Mucosa of stomach (tissue), 1 donor: ENCODE measurements around the gene SLC25A42.
A peak's percentile ranks its signal among the peaks of the same experiment; 100 is the strongest.

ENCODE experiments used
- H3K27me3 ChIP-seq: one replicate; pipeline ENCODE4 v1.7.0; 2013; ENCODE audit warnings: mild to moderate bottlenecking, low read length; ENCODE audit not compliant: control insufficient read depth, insufficient read depth
- H3K36me3 ChIP-seq: one replicate; pipeline ENCODE4 v1.7.0; 2013; ENCODE audit warnings: low read length; ENCODE audit not compliant: control insufficient read depth, insufficient read depth
- H3K4me1 ChIP-seq: one replicate; pipeline ENCODE4 v1.7.0; 2013; ENCODE audit warnings: mild to moderate bottlenecking, low read length; ENCODE audit not compliant: control insufficient read depth, insufficient read depth
- H3K4me3 ChIP-seq: one replicate; pipeline ENCODE4 v1.7.0; 2013; ENCODE audit warnings: low read length
- H3K9ac ChIP-seq: one replicate; pipeline ENCODE4 v1.7.0; 2013; ENCODE audit warnings: mild to moderate bottlenecking, low read length, moderate library complexity
- H3K9me3 ChIP-seq: one replicate; pipeline ENCODE4 v1.7.0; 2013; ENCODE audit warnings: mild to moderate bottlenecking, low read length, moderate library complexity; ENCODE audit not compliant: control insufficient read depth
- donor health status: Pancreatic carcinoma.

The SLC25A42 gene

GRCh38 chr19:19053508-19054314 is 10.1 kb upstream of the SLC25A42 start:
- no peaks in the 10 kb centered on the region for H3K9me3 ChIP-seq
- no peaks in the 10 kb centered on the region for H3K27me3 ChIP-seq
- no peaks in the 10 kb centered on the region for H3K4me1 ChIP-seq
- peaks cover 25% of the 10 kb centered on the region for H3K36me3 ChIP-seq
- H3K9ac ChIP-seq: no peak overlapping the region
- no peak overlapping the region for H3K4me3 ChIP-seq

GRCh38 chr19:19054315-19054938 is 9.4 kb upstream of the SLC25A42 start:
- no peak overlapping the region for H3K9ac ChIP-seq
- no peaks in the 10 kb centered on the region for H3K4me1 ChIP-seq
- H3K4me3 ChIP-seq: no peak overlapping the region
- no peaks in the 10 kb centered on the region for H3K27me3 ChIP-seq
- H3K9me3 ChIP-seq: no peaks in the 10 kb centered on the region
- peaks cover 25% of the 10 kb centered on the region for H3K36me3 ChIP-seq

- Histone ChIP-seq H3K27me3 (no peaks in the 10 kb centered on the region), H3K4me3 (no peak overlapping the region), H3K4me1 (no peaks in the 10 kb centered on the region), H3K36me3 (peaks cover 25% of the 10 kb centered on the region), H3K9ac (no peak overlapping the region), H3K9me3 (no peaks in the 10 kb centered on the region)
Observed at GRCh38 chr19:19054939-19055440, 8.8 kb upstream of the SLC25A42 start.

- Histone ChIP-seq H3K9ac (no peak overlapping the region), H3K4me1 (no peaks in the 10 kb centered on the region), H3K9me3 (no peaks in the 10 kb centered on the region), H3K36me3 (peaks cover 25% of the 10 kb centered on the region), H3K27me3 (no peaks in the 10 kb centered on the region), H3K4me3 (no peak overlapping the region)
Observed at GRCh38 chr19:19055701-19056100, 8.1 kb upstream of the SLC25A42 start.

DNA sequence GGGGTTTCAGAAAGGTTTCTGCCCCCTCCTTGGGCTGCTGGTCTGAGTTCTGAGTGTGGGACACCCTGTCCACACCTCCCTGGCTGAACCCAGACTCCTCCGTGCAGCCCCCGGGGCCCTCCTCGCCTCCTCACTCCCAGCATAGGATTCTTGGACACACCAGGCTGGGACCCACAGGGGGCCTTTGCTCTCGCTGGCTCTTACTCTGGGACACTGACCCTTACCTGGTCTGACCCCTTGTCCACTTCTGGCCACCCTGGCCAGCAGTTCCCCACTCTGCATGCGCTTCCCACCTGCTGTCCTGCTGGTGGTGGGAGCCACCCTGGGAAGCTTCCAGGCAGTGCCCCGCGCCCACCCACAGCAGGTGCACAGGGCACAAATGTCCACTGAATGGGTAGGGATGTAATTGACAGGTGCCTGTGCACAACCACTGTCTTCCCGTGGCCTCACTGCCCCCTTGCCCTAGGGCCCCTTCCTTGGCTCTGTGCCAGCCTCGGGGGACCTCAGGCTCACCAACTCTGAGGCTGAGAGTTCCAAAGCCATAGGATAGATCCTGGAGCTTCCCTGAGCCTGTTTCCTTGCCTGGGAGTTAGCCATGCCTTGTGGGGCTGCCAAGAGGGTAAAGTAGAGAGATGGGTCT is 7.0 kb upstream of the SLC25A42 start:
- H3K4me1 ChIP-seq: peaks cover 5% of the 10 kb centered on the region
- H3K36me3 ChIP-seq: peaks cover 22% of the 10 kb centered on the region

GRCh38 chr19:19057317-19057716 is 6.5 kb upstream of the SLC25A42 start:
- Histone ChIP-seq H3K27me3 (no peaks in the 10 kb centered on the region), H3K4me3 (no peak overlapping the region), H3K4me1 (peaks cover 9% of the 10 kb centered on the region), H3K9ac (no peak overlapping the region), H3K9me3 (no peaks in the 10 kb centered on the region), H3K36me3 (peaks cover 18% of the 10 kb centered on the region)

More for the DNA sequence above, 7.0 kb upstream of the SLC25A42 start:
- Histone ChIP-seq H3K4me3 (no peak overlapping the region), H3K9me3 (no peaks in the 10 kb centered on the region), H3K9ac (no peak overlapping the region), H3K27me3 (no peaks in the 10 kb centered on the region)

- no peak overlapping the region for H3K4me3 ChIP-seq
- H3K9ac ChIP-seq: no peak overlapping the region
- peaks cover 9% of the 10 kb centered on the region for H3K4me1 ChIP-seq
- peaks cover 18% of the 10 kb centered on the region for H3K36me3 ChIP-seq
- no peaks in the 10 kb centered on the region for H3K27me3 ChIP-seq
- no peaks in the 10 kb centered on the region for H3K9me3 ChIP-seq
Observed at GRCh38 chr19:19057720-19058119, 6.1 kb upstream of the SLC25A42 start.

GRCh38 chr19:19059018-19059836 is 4.6 kb upstream of the SLC25A42 start:
- H3K36me3 ChIP-seq: peaks cover 18% of the 10 kb centered on the region
- no peaks in the 10 kb centered on the region for H3K9me3 ChIP-seq
- H3K4me1 ChIP-seq: peaks cover 15% of the 10 kb centered on the region
- no peak overlapping the region for H3K4me3 ChIP-seq
- H3K9ac ChIP-seq: no peak overlapping the region
- H3K27me3 ChIP-seq: no peaks in the 10 kb centered on the region

- Histone ChIP-seq H3K9me3 (no peaks in the 10 kb centered on the region), H3K4me3 (no peak overlapping the region), H3K4me1 (peaks cover 23% of the 10 kb centered on the region), H3K27me3 (no peaks in the 10 kb centered on the region), H3K36me3 (peaks cover 11% of the 10 kb centered on the region), H3K9ac (no peak overlapping the region)
Observed at GRCh38 chr19:19059837-19060611, 3.8 kb upstream of the SLC25A42 start.

- H3K4me1 ChIP-seq: peaks cover 27% of the 10 kb centered on the region
- H3K9me3 ChIP-seq: no peaks in the 10 kb centered on the region
- H3K36me3 ChIP-seq: peaks cover 5% of the 10 kb centered on the region
- H3K27me3 ChIP-seq: no peaks in the 10 kb centered on the region
- H3K4me3 ChIP-seq: no peak overlapping the region
- peak overlapping the region; percentile 6 for H3K9ac ChIP-seq
Observed at GRCh38 chr19:19061506-19061905, 2.3 kb upstream of the SLC25A42 start.
